Fibroblast of the aortic adventitia (primary cell): ENCODE data around the gene THADA. TPM values are rescaled to one million over a fixed set of nuclear protein-coding genes. Genes with fewer than 3 reads are reported as not detected.

Experiments
- DNase-seq: peaks from one replicate; pipeline ENCODE4 v3.0.0-alpha.2; 2010; ENCODE audit warnings: low read depth
- H3K4me3 ChIP-seq: 2 replicates; pipeline ENCODE4 v1.5.1; 2011; ENCODE audit warnings: low read depth, mild to moderate bottlenecking, control low read depth, low read length, moderate library complexity
- total RNA-seq: library from RNA; depleted of rRNA; stranded (reverse); fragments of >200 nt; gene quantifications from 2 replicates; pipeline ENCODE4 v1.2.3, GENCODE V29; 2012; ENCODE audit warnings: low replicate concordance
- TF ChIP-seq, protein P1 (sequence below): IDR thresholded peaks from 2 replicates; pipeline ENCODE4 v1.5.1; 2011; ENCODE audit warnings: mild to moderate bottlenecking, low read length, control low read depth, inconsistent platforms; ENCODE audit not compliant: insufficient read depth

Gene THADA
- total RNA-seq, 1 donor: 34.6 TPM

DNA sequence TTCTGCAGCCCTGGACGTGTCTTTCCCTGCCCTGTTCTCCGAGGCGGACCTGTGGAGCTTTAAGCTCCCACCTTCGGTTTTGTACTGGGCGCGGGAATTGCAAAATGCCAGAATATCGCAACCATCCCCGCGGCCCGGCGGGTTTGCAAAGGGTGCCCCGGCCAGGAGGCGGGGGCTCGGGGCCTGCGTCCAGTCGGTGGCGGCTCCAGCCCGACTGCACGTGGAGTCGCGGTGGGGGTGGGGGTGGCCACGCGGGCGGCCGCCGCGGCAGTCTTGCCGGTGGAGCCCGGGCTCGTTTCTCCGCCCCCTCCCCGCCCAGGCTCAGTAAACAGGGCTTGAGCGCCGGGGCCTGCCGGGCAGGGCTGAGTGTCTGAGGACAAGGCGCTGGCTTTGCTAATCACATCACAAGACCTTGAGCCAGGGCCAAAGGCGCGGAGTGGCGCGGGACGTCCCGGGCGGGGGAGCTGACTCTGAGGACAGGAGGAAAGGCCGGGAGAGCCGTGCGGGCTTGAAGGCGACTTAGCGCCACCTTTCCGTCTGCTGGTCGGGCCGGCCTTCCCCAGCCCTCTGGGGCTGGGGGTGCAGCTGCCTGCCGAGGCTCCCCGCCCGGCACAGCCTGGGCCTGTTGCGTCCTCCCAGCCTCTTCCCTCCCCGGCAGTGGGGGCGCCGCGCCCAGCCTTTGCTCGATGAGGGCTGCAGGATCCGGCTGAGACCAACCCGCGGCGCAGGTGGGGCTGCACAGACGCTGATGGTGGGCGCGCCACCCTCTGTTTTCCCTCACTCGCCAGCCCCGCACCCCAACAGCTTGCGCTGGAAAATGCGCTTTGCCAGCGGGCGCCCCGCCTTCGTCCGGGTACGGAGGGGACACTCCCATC, 368.6 kb downstream of the THADA start:
- TF ChIP-seq, protein P1, sequence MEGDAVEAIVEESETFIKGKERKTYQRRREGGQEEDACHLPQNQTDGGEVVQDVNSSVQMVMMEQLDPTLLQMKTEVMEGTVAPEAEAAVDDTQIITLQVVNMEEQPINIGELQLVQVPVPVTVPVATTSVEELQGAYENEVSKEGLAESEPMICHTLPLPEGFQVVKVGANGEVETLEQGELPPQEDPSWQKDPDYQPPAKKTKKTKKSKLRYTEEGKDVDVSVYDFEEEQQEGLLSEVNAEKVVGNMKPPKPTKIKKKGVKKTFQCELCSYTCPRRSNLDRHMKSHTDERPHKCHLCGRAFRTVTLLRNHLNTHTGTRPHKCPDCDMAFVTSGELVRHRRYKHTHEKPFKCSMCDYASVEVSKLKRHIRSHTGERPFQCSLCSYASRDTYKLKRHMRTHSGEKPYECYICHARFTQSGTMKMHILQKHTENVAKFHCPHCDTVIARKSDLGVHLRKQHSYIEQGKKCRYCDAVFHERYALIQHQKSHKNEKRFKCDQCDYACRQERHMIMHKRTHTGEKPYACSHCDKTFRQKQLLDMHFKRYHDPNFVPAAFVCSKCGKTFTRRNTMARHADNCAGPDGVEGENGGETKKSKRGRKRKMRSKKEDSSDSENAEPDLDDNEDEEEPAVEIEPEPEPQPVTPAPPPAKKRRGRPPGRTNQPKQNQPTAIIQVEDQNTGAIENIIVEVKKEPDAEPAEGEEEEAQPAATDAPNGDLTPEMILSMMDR: no peak
- H3K4me3 ChIP-seq: peak overlapping the region; percentile 81
- DNase-seq: peak; percentile 84

GRCh38 chr2:43226558-43226954, 369.3 kb downstream of the THADA start, which contains the start of gene ZFP36L2:
Gene ZFP36L2, minus strand, starts transcription at chr2:43226606. Its CDS starts 291 bp downstream, at chr2:43226315.
- peak within 1 kb of the TSS; percentile 81 for H3K4me3 ChIP-seq
- peak; percentile 94 for DNase-seq
- TF ChIP-seq, protein P1: no peak

GRCh38 chr2:43225788-43226557, 369.9 kb downstream of the THADA start:
- peak; percentile 82 for DNase-seq
- peak overlapping the region; percentile 76 for H3K4me3 ChIP-seq
- TF ChIP-seq, protein P1: no peak

DNA sequence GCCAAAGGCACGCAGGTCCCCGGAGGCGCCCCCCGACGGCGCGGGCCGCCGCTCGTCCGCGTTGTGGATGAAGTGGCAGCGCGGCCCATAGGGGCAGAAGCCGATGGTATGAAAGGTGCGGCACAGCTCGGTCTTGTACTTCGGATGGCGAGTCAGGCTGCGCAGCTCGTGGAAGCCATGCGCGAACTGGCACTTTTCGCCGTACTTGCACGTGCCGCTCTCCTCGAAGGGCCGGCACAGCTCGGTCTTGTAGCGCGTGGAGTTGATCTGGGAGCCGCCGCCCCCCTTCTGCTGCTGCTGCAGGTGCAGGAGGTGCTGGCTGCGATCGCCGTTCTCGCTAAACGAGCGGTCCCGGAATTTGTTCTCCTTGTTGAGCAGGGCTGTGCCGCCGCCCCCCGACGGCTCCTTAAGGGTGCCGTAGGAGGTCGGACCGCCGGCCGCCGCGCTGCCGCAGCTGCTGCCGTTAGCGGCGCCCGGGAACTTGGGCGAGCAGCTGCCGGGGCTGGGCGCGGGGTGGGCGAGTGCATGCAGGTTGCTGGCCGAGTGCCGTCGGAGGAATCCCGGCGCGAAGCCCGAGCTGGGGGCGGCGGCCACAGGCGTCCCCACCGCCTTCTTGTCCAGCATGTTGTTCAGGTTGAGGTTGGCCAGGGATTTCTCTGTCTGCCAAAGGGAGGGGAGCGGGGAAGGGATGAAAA, 370.6 kb downstream of the THADA start:
- H3K4me3 ChIP-seq: peak overlapping the region; percentile 76
- TF ChIP-seq, protein P1: no peak
- DNase-seq: peak; percentile 84

DNA sequence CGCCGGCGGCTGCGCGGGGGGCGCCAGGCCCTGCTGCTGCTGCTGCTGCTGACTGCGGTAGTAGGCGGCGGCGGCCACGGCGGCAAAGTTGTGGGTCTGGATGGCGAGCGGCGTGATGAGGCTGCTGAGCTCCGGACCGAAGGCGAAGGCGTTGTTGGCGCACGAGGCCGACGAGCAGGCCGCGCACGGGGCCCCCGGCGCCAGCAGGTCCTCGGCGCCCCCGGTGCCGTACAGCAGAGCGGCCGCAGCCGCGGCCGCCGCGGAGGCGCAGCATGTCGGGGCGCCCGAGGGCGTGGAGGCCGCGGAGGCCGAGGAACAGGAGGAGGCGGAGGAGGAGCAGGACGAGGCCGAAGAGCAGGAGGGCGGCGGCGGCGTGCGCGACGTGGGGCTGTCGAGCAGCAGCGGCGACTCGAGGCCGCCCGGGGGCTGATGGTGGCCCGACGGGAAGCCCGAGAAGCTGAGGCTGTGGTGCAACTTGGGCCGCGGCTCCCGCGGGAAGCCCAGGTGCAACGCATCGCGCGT, 371.2 kb downstream of the THADA start:
- TF ChIP-seq, protein P1: no peak
- peak; percentile 52 for DNase-seq
- peak overlapping the region; percentile 76 for H3K4me3 ChIP-seq

- TF ChIP-seq, protein P1: peak; percentile 59
- peak; percentile 75 for DNase-seq
- peak overlapping the region; percentile 76 for H3K4me3 ChIP-seq
Measured at GRCh38 chr2:43224131-43224570, 371.7 kb downstream of the THADA start.
